ENCODE measurements around the gene TRNT1.

The TRNT1 gene

GRCh38 chr3:3149560-3149959, 22.8 kb downstream of the TRNT1 start:
- no peak for DNase-seq (ENCODE audit: low read depth in 2 of 2)
- TF ChIP-seq CTCF (IDR thresholded peaks at IDR 0.05; ENCODE audit: low read depth, low read length) = no peak
- no peak overlapping the region for H3K4me3 ChIP-seq (replicated peaks in 1 of 2; ENCODE audit: low read depth in 2 of 2, low read length in 2 of 2)

GRCh38 chr3:3151513-3151912, 24.8 kb downstream of the TRNT1 start:
- TF ChIP-seq CTCF (IDR thresholded peaks at IDR 0.05; ENCODE audit: low read depth, low read length) = no peak
- DNase-seq (ENCODE audit: low read depth in 2 of 2) = no peak

GRCh38 chr3:3154879-3155610, 28.3 kb downstream of the TRNT1 start:
- no peak for TF ChIP-seq CTCF (IDR thresholded peaks at IDR 0.05; ENCODE audit: low read depth, low read length)
- DNase-seq (ENCODE audit: low read depth in 2 of 2) = no peak

More at GRCh38 chr3:3151513-3151912, 24.8 kb downstream of the TRNT1 start:
- no peak overlapping the region for H3K4me3 ChIP-seq (replicated peaks in 1 of 2; ENCODE audit: low read depth in 2 of 2, low read length in 2 of 2)

GRCh38 chr3:3157484-3157883, 30.7 kb downstream of the TRNT1 start:
- no peak for DNase-seq (ENCODE audit: low read depth in 2 of 2)
- no peak for TF ChIP-seq CTCF (IDR thresholded peaks at IDR 0.05; ENCODE audit: low read depth, low read length)
- no peak overlapping the region for H3K4me3 ChIP-seq (replicated peaks in 1 of 2; ENCODE audit: low read depth in 2 of 2, low read length in 2 of 2)

More at GRCh38 chr3:3154879-3155610, 28.3 kb downstream of the TRNT1 start:
- H3K4me3 ChIP-seq (replicated peaks in 1 of 2; ENCODE audit: low read depth in 2 of 2, low read length in 2 of 2) = no peak overlapping the region

- DNase-seq (ENCODE audit: low read depth in 2 of 2) = no peak
- H3K4me3 ChIP-seq (replicated peaks in 1 of 2; ENCODE audit: low read depth in 2 of 2, low read length in 2 of 2) = no peak overlapping the region
- no peak for TF ChIP-seq CTCF (IDR thresholded peaks at IDR 0.05; ENCODE audit: low read depth, low read length)
These were observed 34.1 kb downstream of the TRNT1 start for GRCh38 chr3:3160826-3161225.

GRCh38 chr3:3165241-3165640, 38.5 kb downstream of the TRNT1 start:
- no peak for DNase-seq (ENCODE audit: low read depth in 2 of 2)
- H3K4me3 ChIP-seq (replicated peaks in 1 of 2; ENCODE audit: low read depth in 2 of 2, low read length in 2 of 2) = no peak overlapping the region
- TF ChIP-seq CTCF (IDR thresholded peaks at IDR 0.05; ENCODE audit: low read depth, low read length) = no peak

- no peak overlapping the region for H3K4me3 ChIP-seq (replicated peaks in 1 of 2; ENCODE audit: low read depth in 2 of 2, low read length in 2 of 2)
- DNase-seq (ENCODE audit: low read depth in 2 of 2) = no peak
- no peak for TF ChIP-seq CTCF (IDR thresholded peaks at IDR 0.05; ENCODE audit: low read depth, low read length)
These were observed 38.9 kb downstream of the TRNT1 start for GRCh38 chr3:3165650-3166049.

All from cardiac fibroblast (primary cell).